ENCODE measurements around the gene STARD10.
A peak's percentile ranks its signal among the peaks of the same experiment; 100 is the strongest.

Gene STARD10

GRCh38 chr11:72778535-72779494 lies 15.0 kb downstream of the STARD10 start:
- no peak for DNase-seq

DNA sequence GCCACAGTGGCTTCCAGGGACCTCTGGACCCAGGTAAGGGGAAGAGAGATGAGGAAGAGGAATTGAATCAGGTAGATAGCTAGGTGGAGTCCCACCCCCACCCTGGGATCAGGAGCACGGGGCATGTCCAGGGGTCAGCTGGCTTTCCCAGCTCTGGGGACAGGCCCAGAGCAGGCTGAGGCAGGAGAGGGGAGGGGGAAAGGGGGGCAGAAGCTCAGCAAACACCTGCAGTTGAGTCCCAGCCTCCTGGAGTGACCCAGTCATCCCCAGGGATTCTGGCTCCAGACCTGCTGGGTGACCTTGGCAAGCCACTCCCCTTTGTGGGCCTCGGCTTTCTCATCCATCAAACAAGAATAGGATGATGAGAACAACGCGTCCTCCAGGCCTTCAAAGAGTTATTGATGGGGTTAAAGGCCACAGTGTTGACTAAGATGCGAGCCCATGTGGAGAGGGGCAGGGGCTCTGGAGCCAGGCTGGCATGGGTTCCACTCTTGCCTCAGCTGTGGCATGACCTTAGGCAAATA lies 16.0 kb downstream of the STARD10 start:
- DNase-seq: peak; percentile 52

DNA sequence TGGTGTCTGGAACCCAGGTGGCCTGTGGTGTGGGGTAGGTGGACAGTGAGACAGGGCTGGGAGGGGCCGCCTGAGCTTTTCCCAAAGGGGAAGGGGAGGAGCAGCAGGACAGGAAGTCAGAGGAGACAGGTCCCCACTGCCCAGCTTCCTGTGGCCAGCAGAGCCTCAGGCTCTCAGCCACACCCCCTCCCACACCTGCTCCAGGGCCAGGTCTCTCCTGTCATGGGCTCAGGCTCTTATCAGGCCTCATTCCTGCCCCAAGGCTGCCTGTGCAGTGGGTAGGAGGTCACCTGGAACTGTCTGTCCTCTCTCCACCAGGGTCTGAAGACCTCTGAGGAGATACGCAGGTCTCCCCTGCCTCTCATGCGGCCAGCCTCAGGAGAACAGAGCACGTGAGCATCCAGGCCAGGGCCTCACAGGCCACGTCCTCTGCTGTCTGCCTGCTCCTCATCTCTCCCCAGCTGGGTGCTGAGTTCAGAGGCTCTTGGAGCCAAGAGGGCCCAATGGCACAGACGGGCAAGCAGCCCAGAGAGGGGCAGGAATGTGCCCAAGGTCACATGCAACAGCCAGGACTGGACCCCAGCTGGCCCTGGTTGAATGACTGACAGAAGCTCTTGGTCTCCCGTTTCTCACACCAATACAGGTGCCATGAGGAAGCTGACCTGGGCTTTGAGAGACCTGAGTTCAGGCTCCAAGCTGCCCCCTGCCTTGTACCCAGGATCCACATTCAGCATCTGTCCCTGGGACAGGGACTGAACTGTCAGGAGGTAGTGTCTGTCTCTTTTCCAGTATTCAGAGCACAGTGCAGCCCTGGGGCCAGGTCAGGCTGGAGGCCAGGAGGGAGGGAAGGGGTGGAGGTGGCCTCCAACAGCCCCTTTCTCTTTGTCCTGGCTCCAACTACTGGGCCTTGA lies 16.7 kb downstream of the STARD10 start:
- peak; percentile 26 for DNase-seq

DNA sequence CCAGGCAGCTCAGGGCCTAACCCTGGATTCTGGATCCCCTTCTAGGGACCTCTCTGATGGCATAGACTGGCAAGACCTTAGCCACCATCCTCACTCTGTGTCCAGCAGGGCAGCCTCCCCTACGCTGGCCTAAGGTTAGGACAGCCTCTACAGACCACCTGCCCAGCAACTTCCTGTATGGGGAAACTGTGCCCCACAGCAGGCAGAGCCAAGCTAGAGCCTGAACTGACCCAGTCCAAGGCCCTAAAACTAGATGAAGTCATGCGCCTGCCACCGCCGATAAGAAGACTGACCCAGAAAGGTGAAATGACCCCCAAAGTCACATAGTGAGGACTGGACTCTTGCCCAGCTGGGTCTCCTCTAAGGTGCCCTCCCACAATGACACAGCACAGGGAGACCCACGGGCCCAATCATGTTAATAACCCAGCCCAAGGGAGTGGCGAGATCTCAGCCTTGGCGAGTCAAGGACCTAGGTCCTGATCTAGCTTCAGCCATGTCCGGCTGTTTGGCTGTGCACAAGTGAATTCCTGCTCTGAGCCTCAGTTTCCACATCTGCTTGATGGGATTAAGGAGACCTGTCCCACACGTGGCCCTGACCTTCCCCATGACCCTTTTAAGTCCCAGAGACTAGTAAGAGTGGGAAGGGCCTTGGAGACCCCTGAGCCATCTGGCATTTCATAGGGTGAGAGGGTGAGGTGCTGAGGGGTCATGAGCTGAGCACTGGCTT lies 17.6 kb downstream of the STARD10 start:
- no peak for DNase-seq

DNA sequence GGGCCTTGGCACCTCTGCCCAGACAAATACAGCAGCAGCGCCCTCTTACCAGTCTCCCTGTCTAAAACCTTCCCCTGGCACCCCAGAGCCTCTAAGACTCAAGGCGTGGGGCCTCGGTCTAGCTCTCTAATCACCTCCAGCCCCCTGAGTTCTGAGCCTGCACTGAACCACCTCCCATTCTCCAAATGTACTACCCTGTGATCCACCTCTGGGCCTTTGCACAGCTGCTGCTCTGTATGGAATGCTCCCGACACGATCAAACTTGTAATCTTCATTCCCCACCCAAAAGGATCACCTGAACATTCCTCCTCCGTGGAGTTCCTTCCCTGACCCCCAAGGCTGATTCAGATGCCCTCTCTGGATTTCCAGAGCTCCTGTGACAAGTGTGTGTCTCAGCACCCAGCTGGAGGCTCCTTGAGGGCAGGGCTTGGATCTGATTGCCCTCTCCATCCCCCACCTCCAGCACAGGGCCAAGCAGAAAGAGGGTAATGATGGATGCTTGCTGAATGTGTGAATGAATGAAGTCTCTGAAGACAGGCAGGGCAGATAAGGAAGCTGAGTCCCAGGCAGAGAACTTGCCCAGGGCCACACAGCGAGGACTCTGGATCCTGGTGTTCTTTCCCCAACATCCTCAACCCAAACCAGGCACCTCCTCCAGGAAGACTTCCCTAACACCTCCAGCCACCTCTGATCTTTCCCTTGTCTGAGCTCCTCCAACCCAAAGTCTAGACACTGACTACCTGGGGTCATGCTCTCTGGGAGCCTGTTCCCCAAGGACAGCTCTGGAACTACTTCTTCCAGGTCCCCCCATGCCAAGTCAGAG lies 18.3 kb downstream of the STARD10 start:
- DNase-seq: no peak

DNA sequence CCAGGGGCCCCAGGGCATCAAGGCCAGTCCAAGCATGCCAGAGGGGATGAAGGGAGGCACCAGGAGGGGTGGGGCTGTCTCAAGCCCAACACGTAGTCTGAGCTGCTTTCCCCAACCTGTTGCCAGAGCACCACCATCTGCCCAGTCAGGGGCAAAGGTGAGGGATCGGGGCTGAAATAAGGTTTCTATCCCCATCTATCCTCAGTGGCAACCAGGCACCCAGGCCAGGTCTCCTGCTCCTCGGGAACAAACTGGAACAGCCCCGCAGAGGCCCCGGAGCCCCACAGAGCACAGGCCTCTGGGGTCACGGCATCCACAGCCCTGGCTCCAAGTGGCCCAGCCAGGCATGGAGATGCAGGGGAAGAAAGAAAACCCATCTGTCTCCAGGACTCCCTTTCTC lies 19.3 kb downstream of the STARD10 start:
- no peak for DNase-seq

- DNase-seq: no peak
Measured at GRCh38 chr11:72773696-72774095, 20.2 kb downstream of the STARD10 start.

DNA sequence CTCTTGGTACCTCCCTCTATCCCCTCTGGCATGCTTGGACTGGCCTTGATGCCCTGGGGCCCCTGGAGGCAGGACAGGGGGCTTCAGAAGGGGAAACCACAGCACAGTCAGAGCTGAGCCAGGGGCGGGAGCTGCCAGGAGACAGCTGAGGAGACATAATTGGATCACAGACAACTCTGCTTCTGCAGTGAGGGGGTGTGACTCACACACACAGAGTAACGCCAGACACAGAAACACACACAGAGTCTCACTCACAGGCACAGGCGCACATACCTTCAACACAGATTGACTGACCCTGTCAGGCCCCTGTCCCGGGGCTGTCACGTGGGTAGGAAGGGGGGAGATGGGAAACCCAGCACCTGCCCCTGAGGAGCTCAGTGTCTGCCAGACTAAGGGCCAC lies 20.6 kb downstream of the STARD10 start:
- DNase-seq: no peak

GRCh38 chr11:72772059-72772458 lies 21.8 kb downstream of the STARD10 start:
- DNase-seq: no peak

- DNase-seq: no peak
Measured at GRCh38 chr11:72771507-72771906, 22.3 kb downstream of the STARD10 start.

DNA sequence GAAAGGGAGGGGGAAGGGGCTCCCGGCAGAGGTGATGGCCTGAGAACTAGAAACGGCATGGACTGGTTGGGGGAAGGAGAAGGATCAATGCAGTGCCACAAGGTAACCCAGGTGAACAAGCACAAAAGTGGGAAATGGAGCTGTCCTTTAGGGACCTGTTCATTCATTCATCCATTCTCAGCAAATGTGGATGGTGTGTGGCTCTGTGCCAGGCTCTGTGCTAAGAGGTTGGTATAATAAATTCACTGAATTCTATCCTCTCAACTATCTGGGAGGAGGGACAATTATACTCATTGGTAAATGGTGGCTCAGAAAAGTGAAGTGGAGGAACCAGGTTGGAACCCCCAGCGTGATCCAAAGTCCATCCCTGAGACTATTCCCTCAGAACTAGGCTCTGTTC lies 23.0 kb downstream of the STARD10 start:
- DNase-seq: no peak

DNA sequence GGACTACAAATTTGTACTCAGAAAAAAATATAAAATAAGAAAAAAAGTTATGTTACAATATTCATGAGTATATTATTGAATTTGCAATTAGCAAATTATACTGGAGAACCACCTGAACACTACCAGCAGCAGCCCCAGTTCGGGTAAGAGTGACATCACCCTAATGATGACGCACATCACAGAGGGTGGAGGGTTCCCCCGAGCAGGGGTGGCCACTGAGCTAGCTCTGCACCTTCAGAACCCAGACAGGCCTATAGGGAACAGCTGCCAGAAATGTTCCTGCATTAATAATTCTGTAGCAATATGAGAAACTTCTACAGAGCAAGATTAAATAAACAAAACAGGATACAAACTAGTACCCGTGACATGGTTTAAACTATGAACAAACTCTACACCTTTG lies 24.2 kb downstream of the STARD10 start:
- DNase-seq: no peak

DNA sequence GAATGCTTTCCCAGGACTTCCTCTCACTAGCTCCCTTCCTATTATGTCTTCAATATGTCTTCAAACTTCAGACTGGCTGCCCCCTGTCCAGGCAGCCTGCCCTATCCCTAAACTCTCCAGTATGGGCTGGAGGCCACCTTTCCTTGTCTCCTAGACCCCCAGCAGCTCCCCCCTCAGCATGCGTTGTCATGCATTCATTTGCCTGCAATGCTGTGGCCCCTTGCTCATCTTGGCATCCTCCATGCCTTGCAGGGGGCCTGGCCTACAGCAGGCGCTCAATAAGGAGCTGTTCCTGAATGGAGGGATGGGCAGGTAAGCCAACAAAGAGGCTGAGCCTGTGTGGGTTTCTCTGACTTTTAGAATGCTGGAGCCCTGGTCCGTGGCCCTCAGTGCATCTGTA lies 25.3 kb downstream of the STARD10 start:
- no peak for DNase-seq

DNA sequence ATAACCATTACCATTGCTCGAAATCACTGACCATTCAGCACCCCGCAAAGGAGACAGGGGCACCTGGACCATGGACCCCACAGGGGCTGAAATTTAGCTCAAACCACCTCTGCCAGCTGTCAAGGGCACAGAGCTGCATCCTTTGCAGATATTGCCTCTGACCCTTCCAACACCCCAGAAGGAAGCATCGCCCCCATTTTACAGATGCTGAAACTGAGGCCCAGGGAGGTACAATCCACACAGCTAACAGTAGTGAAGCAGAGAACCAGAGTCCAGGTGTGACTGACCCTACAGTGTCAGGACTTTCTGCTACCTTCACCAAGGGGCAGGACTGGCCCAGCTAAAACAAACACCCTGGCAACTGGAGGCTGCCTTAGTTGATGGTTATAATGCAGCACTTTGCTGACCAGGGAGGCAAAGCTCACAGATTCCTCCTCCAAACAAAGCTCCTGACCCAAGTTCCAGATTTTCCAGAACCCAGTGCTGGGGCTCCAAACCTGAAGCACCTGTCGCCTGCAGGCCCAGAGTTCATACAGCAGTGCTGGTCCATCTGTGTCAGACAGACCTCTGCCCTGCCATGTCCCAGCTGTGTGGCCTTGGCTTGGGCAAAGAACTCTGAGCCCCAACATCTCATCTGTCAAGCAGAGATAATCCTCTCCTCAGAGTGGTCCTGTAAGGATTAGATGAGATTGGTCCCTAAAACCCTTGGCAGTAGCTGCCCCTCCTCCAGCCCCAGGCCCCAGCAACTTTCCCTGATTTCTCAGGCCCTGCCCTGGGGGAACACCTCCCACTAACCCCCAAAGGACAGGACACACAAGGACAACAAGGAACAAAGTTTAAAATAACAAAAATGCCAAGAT lies 26.4 kb downstream of the STARD10 start:
- DNase-seq: no peak

GRCh38 chr11:72766152-72766902 lies 27.5 kb downstream of the STARD10 start:
- no peak for DNase-seq

DNA sequence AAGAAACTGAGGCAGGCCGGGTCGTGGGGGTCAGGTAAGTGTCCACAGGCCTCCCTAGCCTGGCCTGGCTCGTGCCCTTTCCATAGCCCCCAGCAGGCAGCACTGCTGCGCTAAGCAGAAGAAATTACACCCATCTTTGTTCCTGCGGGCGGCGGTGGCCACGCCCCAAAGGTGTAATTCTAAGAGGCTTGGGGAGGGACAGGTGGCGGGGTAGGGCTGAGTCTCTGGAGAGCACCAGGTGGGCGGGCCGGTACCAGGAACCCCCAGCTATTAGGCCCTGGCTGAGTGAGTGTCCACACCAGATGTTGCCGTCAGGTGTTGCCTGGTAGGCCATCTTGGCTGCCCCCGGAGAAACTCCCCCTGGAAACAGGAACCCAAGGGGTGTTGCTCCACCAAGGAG lies 29.3 kb downstream of the STARD10 start:
- peak; percentile 93 for DNase-seq

GRCh38 chr11:72763823-72764222 lies 30.0 kb downstream of the STARD10 start:
- DNase-seq: no peak

GRCh38 chr11:72762641-72763304 lies 31.1 kb downstream of the STARD10 start:
- no peak for DNase-seq
